Omental fat pad (tissue), 4 donors: Measurements from ENCODE around the gene AGBL1. TPM values are rescaled to one million over a fixed set of nuclear protein-coding genes. Genes with fewer than 3 reads are reported as not detected.

Experiments used
- ATAC-seq: fragments of 150-250 bp; one replicate; pipeline ENCODE4 v1.9.1; 2016; ENCODE audit warnings: mild to moderate bottlenecking, moderate library complexity; ENCODE audit not compliant: low FRiP score
- DNase-seq: peaks from one replicate; pipeline ENCODE4 v3.0.0-alpha.2; 2019; ENCODE audit warnings: low spot score
- total RNA-seq, 4 donors: library from RNA; depleted of rRNA; stranded (reverse); fragments of >200 nt; gene quantifications; one replicate each; pipeline ENCODE4 v1.1.0, GENCODE V29; 2016
- TF ChIP-seq, protein P1 (sequence below), 3 donors: fragments of 450-650 bp; IDR thresholded peaks; one replicate each; pipeline ENCODE4 v1.5.1; 2016 to 2017; ENCODE audit warnings: antibody characterized with exemption in 3 of 3, mild to moderate bottlenecking in 3 of 3, moderate library complexity in 2 of 3

Gene AGBL1
- total RNA-seq, 4 donors from 2014 or later: not detected

DNA sequence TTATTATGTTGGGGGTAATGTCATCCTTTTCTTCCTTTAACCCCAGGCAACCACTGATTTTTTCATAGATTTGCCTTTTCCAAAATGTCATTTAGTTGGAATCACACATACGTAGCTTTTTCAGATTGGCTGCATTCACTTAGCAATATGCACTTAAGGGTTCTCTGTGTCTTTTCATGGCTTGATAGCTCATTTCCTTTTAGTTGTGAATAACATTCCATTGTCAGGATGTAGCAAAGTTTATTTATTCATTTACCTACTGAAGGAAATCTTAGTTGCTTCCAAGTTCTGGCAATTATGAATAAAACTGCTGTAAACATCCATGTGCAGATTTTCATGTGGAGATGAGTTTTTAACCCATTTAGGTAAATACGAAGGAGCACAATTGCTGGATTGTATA, 125.4 kb downstream of the AGBL1 start:
- DNase-seq: no peak
- no peak for ATAC-seq
- TF ChIP-seq, protein P1, sequence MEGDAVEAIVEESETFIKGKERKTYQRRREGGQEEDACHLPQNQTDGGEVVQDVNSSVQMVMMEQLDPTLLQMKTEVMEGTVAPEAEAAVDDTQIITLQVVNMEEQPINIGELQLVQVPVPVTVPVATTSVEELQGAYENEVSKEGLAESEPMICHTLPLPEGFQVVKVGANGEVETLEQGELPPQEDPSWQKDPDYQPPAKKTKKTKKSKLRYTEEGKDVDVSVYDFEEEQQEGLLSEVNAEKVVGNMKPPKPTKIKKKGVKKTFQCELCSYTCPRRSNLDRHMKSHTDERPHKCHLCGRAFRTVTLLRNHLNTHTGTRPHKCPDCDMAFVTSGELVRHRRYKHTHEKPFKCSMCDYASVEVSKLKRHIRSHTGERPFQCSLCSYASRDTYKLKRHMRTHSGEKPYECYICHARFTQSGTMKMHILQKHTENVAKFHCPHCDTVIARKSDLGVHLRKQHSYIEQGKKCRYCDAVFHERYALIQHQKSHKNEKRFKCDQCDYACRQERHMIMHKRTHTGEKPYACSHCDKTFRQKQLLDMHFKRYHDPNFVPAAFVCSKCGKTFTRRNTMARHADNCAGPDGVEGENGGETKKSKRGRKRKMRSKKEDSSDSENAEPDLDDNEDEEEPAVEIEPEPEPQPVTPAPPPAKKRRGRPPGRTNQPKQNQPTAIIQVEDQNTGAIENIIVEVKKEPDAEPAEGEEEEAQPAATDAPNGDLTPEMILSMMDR (IDR thresholded peaks at IDR 0.05): no peak

DNA sequence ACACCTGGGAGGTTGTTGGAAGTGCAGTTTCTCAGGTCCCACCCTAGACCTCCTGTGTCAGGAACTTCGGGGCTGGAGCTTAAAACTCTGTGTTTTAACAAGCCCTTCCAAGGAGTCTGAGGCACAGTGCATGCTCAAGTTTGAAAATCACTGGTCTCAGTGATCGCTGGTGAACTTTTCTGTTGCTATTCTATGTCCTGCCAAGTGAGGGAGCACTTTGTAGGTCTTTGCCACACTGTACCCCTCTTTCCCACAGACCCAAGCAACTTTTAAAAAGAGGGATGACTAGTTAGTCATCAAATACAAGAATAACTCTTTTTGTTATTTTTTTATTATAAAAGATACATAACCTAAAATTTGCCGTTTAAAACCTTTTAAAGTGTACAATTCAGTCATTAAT, 133.7 kb downstream of the AGBL1 start:
- ATAC-seq: no peak
- no peak for DNase-seq
- TF ChIP-seq, protein P1 (IDR thresholded peaks at IDR 0.05): no peak

DNA sequence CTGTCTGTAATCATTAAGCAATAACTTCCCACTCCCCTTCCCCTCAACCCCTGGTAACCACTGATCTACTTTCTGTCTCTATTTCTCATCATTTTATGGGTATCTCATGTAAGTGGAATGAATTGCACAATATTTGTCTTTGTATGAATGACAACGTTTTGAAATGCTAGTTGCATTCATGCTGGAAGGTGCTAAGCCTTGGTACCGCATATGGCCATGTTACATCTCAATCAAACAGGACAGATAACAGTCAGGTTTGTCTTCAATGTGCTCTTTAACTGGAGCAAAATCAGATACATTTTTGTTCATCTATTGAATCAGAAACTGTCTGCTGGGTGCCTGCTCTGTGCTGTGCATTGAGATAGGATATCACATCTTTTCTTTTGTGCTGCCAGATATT, 134.2 kb downstream of the AGBL1 start:
- no peak for DNase-seq
- TF ChIP-seq, protein P1 (IDR thresholded peaks at IDR 0.05): no peak
- ATAC-seq: no peak

DNA sequence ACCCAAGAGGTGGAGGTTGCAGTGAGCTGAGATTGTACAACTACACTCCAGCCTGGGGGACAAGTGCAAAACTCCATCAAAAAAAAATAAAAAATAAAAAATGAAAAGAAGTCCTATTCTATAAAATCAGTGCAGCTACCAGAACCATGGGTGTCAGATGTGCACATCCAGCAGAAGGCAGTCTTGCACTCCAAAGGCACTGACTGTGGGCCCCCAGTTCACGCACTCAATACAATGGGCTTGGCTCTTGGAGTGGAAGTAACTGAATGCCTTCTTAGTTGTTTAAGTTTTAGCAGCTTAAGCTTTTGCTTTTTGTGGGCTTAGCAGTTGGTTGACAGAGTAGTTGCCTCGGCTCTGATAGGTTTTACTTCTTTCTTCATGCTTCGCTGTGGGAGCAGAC, 141.4 kb downstream of the AGBL1 start:
- TF ChIP-seq, protein P1 (IDR thresholded peaks at IDR 0.05): no peak
- ATAC-seq: no peak
- DNase-seq: no peak

DNA sequence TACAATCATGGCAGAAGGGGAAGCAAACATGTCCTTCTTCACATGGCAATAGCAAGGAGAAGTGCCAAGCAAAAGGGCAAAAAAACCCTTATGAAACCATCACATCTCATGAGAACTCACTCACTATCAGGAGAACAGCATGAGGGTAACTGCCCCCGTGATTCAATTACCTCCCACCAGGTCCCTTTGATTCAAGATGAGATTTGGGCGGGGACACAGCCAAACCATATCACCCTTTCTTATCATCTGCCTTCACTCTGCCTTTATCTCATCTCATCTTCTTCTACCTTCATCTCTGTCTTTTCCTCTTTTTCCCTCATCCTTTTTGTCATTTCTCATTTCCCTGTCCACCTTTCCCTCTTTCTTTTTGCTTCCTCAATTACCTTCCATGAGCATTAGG, 149.6 kb downstream of the AGBL1 start:
- TF ChIP-seq, protein P1 (IDR thresholded peaks at IDR 0.05): no peak
- no peak for ATAC-seq
- DNase-seq: no peak

DNA sequence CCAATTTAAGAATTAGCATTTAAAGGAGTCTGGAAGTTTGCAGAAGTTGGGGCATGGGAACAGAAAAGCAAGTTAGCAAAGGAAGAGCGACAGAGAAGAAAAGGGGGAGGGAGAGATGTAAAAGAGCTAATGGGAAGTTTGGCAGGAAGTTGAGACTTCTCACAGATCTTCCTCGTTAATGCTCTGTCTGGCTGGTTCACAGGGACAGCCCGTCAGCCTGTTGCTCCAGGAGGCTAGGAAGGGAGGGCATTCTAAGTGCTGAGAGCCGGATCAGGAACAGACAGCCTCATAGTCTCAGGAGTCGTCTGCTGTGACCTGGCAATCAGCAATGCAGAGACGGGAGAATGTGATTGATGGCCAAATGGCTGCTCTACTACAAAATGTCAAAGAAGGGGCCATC, 150.3 kb downstream of the AGBL1 start:
- TF ChIP-seq, protein P1 (IDR thresholded peaks at IDR 0.05): no peak
- DNase-seq (no peak), ATAC-seq (no peak)

DNA sequence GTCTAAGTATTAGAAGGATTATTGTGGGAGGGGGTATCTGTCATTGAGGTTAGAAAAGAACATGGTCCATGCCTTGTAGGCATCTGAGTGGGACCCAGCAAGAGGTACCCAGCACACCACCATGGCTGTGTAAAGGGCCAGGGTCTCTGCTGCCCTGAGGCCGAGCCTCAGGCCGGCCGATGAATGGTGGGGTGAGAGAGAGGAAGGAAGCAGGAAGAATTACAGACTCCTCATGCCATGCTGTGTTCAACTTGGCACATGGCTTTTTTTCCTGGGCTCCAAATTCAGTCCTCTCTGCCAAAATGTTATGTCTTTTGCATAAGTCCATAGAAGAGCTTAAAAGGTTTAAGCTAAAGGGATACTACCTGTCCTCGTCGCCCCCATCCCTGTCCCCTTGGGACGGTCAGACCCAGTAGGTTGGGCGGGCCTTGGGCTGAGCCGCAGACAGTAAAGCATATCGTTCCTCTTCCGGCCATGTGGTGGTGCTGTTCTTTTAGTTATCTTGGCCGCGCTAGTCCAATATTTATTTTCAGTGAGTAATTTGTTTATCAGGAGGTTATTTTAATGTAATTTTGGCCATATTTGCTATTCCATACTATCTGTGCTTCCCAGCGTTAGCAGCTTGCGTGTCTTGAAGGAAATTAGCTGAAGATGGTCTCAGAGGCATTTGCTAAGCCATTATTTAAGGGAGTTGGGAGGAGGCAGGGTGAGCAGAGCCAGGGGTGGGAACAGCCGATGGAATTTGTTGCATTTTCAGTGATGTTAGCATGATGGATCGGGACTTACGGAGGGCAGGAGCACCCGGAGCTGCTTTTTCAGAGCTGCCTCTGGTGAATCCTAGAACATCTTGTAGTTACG, 152.4 kb downstream of the AGBL1 start:
- DNase-seq (no peak), ATAC-seq (no peak)
- TF ChIP-seq, protein P1 (IDR thresholded peaks at IDR 0.05): no peak
